Kidney epithelial cell (primary cell): ENCODE data around the gene ZCCHC14. TPM values are rescaled to one million over a fixed set of nuclear protein-coding genes. Genes with fewer than 3 reads are reported as not detected.

Experiments used
- DNase-seq: peaks from one replicate; pipeline ENCODE4 v3.0.0-alpha.2; 2010; ENCODE audit warnings: low read depth
- H3K27me3 ChIP-seq: 2 replicates; pipeline ENCODE4 v1.6.0; 2011; ENCODE audit warnings: low read length; ENCODE audit not compliant: control insufficient read depth, insufficient read depth
- H3K36me3 ChIP-seq: 2 replicates; pipeline ENCODE4 v1.5.1; 2011; ENCODE audit warnings: low read length; ENCODE audit not compliant: control insufficient read depth, insufficient read depth
- H3K4me3 ChIP-seq: 2 replicates; pipeline ENCODE4 v1.5.1; 2011; ENCODE audit warnings: low read depth, mild to moderate bottlenecking, control low read depth, low read length
- CTCF ChIP-seq: IDR thresholded peaks from 2 replicates; pipeline ENCODE4 v1.5.1; 2011; ENCODE audit warnings: mild to moderate bottlenecking, moderate library complexity, low read length, control low read depth, inconsistent platforms; ENCODE audit not compliant: insufficient read depth, poor library complexity, severe bottlenecking
- total RNA-seq: library from RNA; depleted of rRNA; stranded (reverse); fragments of >200 nt; gene quantifications from 2 replicates; pipeline ENCODE4 v1.2.3, GENCODE V29; 2015

The ZCCHC14 gene
- total RNA-seq, 1 donor from 2014 or later: 34.6 TPM

DNA sequence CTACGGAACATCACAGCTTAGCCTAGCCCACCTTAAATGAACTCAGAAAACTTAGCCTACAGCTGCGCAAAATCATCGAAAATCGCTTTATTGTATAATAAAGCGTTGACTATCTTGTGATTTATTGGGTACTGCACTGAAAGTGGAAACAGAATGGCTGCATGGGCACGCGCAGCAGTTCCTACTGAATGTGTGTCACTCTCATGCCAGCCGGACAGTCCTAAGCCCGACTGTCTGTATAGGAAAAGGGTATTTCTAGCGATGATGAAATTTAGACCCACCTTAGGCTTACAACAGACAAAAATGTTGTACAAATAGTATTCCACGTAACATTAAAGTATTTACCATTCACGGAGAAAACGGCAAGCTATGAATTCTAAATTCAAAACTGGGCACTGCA is 118.5 kb downstream of the ZCCHC14 start:
- no peak for DNase-seq
- H3K27me3 ChIP-seq: no peaks in the 10 kb centered on the region
- H3K36me3 ChIP-seq: no peaks in the 10 kb centered on the region
- no peak overlapping the region for H3K4me3 ChIP-seq
- TF ChIP-seq CTCF: no peak

DNA sequence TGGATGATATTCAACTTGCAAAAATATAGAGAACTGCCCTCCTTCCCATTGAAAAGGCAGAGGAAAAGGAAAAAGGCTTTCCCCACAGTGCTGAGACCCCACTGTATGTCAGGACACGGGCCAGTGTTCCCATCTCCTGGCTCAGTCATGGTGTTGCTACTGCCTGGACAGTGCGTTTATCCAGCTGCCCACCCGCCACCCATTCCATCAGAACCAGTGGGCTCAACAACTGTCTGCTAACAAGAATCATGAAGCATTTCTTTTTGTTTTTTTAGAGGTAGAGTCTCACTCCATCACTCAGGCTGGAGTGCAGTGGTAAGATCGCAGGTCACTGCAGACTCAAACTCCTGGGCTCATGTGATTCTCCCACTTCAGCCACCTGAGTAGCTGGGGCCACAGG is 120.5 kb downstream of the ZCCHC14 start:
- no peaks in the 10 kb centered on the region for H3K36me3 ChIP-seq

GRCh38 chr16:87371261-87371866 is 121.5 kb downstream of the ZCCHC14 start:
- no peak for TF ChIP-seq CTCF
- H3K36me3 ChIP-seq: no peaks in the 10 kb centered on the region
- no peak overlapping the region for H3K4me3 ChIP-seq
- H3K27me3 ChIP-seq: no peaks in the 10 kb centered on the region
- DNase-seq: no peak

More for the DNA sequence above, 120.5 kb downstream of the ZCCHC14 start:
- H3K27me3 ChIP-seq: no peaks in the 10 kb centered on the region
- no peak overlapping the region for H3K4me3 ChIP-seq
- no peak for DNase-seq
- no peak for TF ChIP-seq CTCF

DNA sequence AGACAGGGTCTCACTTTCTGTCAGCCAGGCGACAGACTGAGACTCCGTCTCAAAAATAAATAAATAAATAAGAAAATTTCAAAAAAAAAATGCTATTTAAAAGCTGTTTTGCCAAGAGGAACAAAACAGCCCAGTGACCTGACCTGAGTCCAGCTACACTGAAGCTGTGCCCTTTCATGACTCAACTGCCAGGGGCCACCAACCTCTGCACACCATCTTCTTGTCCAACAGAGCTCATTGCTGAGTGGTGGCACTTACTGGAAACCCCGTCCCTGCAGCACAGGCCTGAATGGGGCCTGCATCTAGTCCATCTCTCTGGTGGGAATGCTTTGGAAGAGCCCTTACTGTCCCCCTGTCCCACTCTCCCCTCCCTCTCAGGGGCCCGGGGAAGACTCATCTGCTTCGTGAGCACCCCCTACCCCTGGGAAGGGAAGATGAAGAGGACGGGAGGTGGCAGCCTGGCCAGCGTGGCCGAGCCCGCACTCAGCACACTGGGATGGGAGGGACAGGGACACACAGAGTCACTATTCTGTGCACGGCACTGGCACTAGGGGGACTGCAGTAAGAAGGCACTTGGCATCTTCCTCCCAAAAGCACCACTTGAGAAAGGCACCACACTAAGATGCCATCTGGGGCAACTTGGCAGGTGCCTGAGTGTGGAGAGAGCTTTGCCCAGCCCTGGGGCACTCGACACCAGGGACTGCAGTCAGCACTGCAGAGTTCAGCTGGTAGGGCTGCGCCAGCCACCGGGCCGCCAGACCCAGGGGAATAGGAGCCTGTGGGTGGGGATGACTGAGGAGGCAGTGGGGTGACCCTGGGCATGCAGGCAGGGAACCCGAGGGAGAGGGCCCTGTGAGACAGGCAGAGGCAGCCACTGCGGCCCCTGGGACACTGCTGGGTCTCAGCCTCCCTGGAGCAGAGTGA is 122.8 kb downstream of the ZCCHC14 start:
- no peaks in the 10 kb centered on the region for H3K36me3 ChIP-seq
- no peak for DNase-seq
- no peaks in the 10 kb centered on the region for H3K27me3 ChIP-seq
- TF ChIP-seq CTCF: no peak
- no peak overlapping the region for H3K4me3 ChIP-seq

DNA sequence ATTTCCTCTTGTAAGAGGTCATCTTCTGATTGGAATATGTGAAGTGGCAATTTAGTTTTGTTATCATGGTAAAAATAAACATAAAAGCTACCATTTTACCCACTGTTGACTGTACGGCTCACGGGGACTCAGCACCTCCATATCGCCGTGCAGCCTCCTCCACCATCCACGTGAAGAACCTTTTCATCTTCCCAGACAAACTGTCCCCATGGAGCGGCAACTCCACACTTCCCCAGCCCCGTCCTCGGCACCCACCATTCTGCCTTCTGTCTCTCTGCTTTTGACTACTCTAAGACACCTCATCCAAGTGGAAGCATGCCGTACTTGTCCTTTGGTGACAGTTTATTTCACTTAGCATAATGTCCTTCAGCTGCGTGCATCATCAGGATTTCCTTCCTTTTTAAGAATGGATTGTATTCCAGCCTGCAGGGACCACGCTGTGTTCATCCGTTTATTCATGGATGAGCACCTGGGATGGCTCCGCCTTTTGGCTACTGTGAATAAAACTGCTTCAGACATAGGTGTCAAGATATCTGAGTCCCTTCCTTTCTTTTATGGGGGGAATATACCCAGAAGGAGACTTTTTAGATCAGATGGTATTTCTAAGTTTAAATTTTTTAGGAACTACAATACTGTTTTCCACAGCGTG is 123.6 kb downstream of the ZCCHC14 start:
- H3K27me3 ChIP-seq: no peaks in the 10 kb centered on the region
- no peak overlapping the region for H3K4me3 ChIP-seq
- TF ChIP-seq CTCF: no peak
- H3K36me3 ChIP-seq: no peaks in the 10 kb centered on the region
- DNase-seq: no peak
